Measurements from ENCODE around the gene FKBP9.
"Not testable (repeated sequence)": the region's sequence is repeated elsewhere in the genome, so short reads cannot be mapped to it uniquely, and the experiment has no call there.

Gene FKBP9, protein sequence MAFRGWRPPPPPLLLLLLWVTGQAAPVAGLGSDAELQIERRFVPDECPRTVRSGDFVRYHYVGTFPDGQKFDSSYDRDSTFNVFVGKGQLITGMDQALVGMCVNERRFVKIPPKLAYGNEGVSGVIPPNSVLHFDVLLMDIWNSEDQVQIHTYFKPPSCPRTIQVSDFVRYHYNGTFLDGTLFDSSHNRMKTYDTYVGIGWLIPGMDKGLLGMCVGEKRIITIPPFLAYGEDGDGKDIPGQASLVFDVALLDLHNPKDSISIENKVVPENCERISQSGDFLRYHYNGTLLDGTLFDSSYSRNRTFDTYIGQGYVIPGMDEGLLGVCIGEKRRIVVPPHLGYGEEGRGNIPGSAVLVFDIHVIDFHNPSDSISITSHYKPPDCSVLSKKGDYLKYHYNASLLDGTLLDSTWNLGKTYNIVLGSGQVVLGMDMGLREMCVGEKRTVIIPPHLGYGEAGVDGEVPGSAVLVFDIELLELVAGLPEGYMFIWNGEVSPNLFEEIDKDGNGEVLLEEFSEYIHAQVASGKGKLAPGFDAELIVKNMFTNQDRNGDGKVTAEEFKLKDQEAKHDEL
- total RNA-seq: 5.7 to 24.7 (median 13.1) reads per million in 18 experiments

GRCh38 chr7:32957326-32958045 is at the start of gene FKBP9:
TSS of gene FKBP9 (plus strand) at chr7:32957440. CDS start at chr7:32957574, 134 bp downstream.
- DNase-seq: peak; percentile 53 to 68

DNA sequence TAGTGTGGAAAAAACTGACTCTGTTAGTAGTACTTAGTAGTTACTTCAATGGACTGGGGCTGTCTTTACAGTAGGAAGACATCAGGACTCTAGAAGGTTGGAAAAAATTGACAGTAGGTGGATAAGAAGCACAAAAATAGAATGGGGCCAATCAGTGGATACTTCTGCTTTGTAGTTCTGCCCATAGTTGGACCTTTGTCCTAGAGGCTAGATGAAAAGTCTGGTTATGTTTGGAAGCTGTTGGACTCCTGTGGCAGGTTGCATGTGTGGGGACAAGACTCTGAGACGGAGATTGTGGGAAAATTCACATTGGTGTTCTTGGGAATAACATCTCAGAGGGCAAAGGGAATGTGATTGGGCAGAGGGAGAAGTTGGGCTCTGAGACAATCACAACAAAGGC is 47.0 kb upstream of the FKBP9 start:
- no peak for DNase-seq

DNA sequence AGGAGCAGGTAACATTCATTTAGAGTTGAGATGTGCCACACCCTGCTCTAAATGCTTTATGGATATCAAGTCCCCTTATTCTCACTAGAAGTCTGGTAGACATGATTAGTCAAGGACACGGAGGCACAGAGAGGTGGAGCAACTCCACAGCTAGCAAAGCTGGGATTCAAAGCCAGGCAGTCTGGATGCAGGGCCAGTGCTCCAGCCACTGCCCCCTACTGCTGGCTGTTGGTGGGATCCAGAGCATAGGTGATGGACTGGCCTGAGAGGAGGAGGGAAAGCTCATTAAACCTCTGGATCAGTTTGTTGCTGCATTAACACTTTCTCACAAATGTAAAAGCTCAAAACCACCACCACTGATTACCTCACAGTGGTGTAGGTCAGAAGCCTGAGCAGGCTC is 43.1 kb upstream of the FKBP9 start:
- DNase-seq: no peak

DNA sequence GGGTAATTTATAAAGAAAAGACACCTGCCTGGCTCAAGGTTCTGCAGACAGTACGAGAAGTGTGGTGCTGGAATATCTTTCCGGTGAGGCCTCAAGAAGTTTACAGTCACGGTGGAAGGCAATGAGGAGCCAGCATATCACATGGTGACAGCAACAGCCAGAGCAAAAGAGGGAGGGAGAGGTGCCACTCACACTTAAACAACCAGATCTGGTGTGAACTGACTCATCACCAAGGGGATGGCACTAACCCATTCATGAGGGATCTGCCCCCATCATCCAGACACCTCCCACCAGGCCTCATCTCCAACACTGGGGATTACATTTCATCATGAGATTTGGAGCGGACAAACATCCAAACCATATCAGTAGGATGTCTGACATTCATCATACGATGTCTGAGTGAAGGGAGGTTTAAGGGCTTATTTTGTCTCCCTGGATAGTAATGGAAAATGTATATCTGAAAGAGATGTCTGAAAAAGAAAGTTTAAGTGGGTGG is 42.2 kb upstream of the FKBP9 start:
- DNase-seq: no peak

DNA sequence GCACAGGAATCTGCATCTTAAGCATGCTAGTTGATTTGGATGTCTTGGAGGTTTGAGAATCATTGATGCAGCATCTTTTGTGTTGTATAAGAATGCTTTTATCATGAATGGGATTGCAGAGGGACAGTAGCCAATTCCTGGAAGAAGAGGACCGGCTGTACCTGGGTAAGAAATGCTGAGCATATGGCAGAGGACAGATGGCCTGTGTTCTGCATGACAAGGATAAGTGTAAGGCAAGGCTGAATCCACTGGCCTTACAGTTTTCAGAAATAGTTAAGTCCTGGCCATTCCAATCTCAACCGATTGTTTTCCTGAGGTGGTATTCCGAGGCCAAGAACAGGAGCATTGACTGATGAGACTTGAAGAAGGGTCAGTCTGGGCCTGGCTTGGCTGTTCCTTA is 41.2 kb upstream of the FKBP9 start:
- DNase-seq: no peak

DNA sequence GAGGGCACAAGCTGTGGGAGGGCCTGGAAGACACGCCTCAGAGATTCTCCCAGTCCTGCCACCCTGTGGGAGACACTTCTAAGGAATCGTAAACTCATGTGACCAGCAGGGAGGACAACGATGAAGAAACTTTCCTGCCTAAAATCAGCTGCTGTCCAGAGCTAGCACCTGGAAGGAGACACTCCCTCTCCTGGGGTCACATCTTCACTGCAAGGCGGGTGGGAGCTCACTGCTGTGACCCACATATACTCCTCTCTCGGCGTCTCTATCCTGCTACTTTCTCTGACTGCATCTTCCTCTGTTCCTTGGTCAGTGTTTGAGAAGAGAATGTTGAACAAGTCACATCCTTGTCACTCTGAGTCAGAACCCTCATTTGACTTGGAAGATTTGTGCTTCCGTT is 40.2 kb upstream of the FKBP9 start:
- not testable (repeated sequence) for DNase-seq

DNA sequence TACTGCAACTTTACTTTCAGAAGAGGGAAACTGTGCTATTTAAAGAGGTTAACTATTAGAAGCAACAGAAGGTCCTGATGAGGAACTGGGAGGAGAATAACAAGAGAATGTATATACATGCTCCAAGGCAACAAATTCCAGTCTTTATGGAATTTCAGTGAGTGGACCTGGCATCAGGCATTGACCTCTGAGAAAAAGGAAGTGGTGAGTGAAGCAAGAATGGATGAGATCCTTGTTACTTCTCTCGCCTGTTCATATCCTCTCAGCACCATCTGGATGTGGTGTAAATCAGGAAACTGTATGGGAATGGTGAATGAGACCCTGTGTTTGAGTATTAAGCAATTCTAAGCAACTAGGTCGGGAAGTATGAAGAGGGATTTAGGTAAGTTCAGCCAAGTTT is 35.3 kb upstream of the FKBP9 start:
- peak; percentile 43 to 53 for DNase-seq

GRCh38 chr7:32928785-32929298 is 28.4 kb upstream of the FKBP9 start:
- no peak for DNase-seq

- no peak for DNase-seq
These were observed 27.7 kb upstream of the FKBP9 start for GRCh38 chr7:32929430-32930143.

DNA sequence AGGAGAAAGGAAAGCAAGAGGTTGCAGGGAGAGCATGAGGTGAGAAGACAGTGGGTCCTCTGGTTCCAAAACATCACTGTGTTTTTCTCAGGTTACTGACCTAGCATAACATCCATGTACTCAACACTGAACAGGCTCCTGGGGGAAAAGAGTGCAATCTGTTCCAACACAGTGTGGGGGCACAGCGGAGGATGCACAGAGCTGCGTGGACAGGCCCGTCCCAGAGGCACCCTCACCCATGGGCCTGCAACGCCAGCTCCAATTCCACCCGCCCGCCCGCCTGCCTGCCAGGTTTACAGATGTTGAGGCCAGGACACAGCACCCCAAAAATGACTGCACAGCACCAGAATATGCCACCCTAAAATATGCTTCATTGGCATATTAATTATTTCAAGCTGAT is 26.9 kb upstream of the FKBP9 start:
- no peak for DNase-seq

DNA sequence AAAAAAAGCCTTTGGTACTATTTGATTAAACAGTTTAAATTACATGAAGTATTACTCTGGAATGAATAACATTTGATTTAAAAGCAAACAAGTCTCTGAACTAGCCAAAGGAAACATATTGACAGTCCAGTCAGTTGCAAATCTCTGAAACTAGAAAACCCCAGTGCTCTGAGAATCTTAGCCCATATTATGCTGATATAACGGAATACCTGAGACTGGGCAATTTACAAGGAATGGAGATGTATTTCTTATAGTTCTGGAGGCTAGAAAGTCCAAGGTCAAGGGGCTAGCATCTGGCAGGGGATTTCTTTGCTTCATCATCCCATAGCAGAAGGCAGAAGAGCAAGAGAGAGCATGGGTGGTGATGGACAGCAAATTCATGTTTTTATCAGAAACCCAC is 21.7 kb upstream of the FKBP9 start:
- DNase-seq: no peak

- DNase-seq: no peak
These were observed 20.6 kb upstream of the FKBP9 start for GRCh38 chr7:32936689-32937088.

GRCh38 chr7:32937344-32938174 is 19.7 kb upstream of the FKBP9 start:
- peak in 1 of 2 donors; percentile 18 for DNase-seq

GRCh38 chr7:32941181-32941580 is 16.1 kb upstream of the FKBP9 start:
- DNase-seq: no peak

GRCh38 chr7:32941681-32942414 is 15.4 kb upstream of the FKBP9 start:
- no peak for DNase-seq

DNA sequence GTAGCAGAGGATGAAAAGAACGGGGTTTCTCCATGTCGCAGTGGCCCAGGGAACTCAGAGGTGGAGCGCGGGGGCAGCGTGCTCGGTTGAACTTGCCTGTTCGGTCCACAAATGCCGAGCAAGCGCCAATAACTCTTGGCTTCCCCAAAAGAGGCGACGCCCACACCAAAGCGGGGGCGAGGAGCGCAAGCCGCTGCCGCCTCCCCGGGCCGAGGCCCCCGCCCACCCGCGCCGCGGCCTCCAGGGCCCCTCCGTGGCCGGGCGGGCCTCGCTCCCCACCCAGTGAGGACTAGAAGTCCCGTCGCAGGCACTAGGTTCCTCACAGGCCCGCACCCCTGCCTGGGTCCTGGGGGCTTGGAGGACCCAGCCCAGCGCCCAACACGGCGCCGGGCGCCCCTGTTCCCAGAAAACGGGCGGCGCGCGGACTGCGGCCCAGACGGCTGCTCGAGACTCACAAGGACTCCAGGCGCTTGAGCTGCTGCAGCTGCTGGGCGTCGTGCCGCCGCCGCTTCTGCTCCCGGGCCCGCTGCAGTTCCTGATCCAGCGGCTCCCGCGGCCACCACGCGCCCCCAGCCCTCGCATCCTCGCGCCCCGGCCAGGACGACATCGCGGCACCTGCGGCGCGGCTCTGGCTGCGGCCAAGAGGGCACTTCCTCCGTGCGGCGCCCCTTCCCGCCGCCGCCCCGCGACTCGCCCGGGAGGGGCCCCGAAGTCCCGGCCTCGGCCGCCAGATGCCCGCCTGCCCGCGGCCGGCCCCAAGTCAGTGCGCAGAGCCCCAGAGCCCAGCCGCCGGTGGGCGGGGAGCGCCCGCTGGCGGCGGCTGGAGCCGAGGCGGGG is 14.6 kb upstream of the FKBP9 start:
- DNase-seq: peak; percentile 81 to 88

GRCh38 chr7:32943252-32944030 is 13.8 kb upstream of the FKBP9 start:
- DNase-seq: no peak

GRCh38 chr7:32947420-32947983 is 9.7 kb upstream of the FKBP9 start:
- DNase-seq: no peak

DNA sequence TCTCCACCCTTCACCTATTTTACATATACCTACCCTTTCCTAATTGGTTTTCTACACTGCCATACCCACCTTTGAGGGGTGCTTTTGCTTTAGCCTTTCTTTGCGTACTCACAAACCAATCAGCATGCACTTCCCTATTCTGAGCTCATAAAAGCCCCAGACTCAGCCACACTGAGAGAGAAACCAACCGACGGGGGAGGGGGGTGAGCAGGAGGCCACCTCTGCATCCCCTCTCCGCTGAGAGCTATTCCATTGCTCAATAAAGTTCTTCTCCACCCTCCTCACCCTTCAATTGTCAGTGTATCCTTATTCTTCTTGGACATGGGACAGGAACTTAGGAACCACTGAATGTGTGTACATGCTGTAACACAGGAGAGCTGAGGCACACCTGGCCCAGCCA is 9.0 kb upstream of the FKBP9 start:
- DNase-seq: no peak

Data from inflammatory macrophage (primary cell).